GM18511 (cell line): ENCODE results near the gene CTNNA3.

Experiments
- ATAC-seq: cut with Tn5 transposase; IDR thresholded peaks from one replicate; pipeline ENCODE4 v1.9.1; 2021; ENCODE audit warnings: mild to moderate bottlenecking, moderate library complexity; ENCODE audit not compliant: unreplicated experiment

Gene CTNNA3

DNA sequence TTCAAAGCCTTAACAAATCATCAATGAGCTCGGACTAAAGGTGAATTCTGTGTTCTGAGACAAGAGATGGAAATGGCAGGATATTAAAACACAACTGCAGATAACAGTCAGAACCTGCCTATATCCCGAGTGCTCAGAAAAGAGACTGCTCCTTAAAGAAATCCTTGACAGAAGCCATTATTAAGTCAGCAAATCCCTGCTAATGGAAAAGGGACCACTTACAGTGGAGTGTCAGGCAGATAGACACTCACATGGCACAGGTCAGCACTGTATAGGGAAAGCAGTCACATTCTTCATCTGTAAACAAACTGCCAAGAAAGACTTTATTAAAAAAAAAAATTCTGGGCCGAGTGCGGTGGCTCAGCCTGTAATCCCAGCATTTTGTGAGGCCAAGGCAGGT is 917.6 kb downstream of the CTNNA3 start:
- no peak for ATAC-seq

DNA sequence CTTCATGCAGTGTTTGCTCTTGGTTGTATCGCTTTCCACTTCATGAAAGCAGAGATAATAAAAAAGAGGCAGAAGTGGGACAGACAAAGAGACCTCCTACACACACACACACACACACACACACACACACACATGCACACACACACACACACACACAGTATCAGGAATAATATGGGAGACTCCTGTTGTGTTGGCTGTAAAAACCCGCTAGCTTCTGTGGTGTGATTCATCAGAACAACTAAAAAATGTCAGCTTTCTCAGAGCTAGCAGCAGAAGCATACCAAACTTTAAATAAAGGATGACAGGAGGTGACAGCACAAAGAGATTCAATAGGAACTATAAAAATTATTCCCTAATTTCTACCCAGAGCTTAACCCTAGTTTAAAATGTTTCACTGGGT is 918.3 kb downstream of the CTNNA3 start:
- no peak for ATAC-seq

GRCh38 chr10:66773472-66773817 is 922.5 kb downstream of the CTNNA3 start:
- ATAC-seq = no peak

GRCh38 chr10:66772548-66773471 is 923.2 kb downstream of the CTNNA3 start:
- ATAC-seq = no peak

DNA sequence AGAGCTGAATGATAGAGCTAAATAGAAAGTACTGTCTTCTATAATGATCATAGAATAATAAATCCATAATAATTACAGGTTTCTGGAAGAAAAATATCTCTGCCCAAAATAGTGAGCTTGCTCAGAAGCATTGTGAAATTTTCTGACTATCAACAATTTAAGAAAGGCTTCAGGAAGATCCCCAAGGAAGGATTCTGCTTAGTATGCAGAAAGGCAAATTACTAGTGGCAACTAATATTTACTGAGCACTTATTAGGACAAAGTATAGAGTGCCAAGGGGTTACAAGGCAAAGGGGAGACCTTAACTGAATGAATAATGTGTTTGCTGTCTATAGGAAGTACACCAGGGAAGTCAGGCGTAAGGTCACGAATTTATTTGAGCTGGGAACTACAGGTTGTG is 928.3 kb downstream of the CTNNA3 start:
- ATAC-seq = no peak

DNA sequence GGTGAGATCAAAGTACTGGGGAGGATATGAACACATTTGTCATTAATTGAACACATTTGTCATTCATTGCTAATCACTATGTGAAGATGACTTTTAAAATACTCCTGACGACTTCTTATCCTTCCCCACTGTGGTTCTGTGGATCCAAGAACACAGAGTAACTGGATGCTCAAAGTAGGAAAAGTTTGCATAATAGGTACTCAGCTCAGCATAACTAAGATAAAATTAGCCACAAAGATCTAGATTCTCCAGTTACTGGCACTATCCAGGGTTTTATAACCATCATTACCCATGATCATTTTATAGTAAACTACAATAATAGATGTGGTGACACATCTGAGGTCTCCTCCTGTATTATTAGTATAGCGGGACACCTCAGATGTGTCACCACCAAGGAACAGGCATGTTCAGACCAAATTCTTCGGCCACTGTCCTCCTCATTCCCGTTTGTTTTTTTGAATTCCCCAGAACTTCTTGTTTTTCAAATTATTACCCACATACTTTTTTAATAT is 933.7 kb downstream of the CTNNA3 start:
- no peak for ATAC-seq

GRCh38 chr10:66760941-66761340 is 935.1 kb downstream of the CTNNA3 start:
- ATAC-seq = no peak

DNA sequence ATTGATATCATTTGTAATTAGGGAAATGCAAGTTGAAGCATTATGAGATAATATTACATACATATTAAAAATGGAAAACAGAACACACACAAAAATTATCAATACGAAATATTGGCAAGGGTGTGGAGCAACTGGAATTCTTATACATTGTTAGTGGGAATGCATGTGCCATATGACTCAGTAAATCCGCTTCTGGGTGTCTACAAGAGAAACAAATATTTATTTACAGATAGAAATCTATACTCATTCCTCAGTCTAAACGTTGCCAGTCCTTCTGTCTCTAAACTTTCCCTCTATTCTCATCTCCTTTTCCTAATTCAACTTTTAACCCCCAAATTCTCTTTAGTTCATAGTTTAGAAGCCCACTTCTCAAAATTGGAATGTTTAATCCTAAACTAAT is 940.5 kb downstream of the CTNNA3 start:
- ATAC-seq = no peak

GRCh38 chr10:66752714-66753113 is 943.3 kb downstream of the CTNNA3 start:
- ATAC-seq = no peak

DNA sequence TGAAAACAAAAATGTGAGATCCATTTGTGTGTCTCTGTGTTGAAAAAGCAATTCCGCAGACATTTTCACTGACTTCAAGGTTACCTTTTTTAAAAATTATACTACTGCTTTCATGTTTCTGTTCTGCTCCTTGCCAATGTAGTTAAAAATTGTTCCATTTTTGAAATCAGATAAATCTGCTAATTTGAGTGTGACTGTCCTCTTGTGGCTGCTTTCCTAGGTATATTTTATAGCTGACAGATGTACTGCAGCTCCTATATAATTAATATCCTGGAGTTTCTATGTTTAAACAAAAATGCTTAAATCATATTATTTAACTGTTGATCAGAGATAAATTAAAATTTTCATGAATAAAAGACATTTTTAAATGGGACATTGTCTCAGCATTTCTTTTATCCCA is 947.8 kb downstream of the CTNNA3 start:
- ATAC-seq = no peak

GRCh38 chr10:66747451-66747850 is 948.5 kb downstream of the CTNNA3 start:
- no peak for ATAC-seq

DNA sequence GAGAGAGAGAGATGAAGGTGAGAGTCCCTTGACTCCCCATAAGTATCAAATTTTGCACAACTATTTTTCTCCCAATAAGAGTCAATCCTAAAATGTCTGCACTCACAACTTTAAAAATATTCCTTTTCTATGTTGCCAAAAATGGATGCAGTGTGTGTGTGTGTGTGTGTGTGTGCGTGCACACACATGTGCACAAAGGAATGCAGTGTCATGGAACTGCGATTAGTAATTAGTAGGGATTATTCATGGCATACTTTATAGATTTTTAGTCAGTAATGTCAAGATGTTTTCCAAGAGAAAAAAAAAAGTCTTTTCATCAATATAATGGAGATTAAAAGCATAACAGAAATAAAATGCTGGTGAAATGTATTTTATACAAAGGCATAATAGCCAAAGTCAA is 949.3 kb downstream of the CTNNA3 start:
- no peak for ATAC-seq

DNA sequence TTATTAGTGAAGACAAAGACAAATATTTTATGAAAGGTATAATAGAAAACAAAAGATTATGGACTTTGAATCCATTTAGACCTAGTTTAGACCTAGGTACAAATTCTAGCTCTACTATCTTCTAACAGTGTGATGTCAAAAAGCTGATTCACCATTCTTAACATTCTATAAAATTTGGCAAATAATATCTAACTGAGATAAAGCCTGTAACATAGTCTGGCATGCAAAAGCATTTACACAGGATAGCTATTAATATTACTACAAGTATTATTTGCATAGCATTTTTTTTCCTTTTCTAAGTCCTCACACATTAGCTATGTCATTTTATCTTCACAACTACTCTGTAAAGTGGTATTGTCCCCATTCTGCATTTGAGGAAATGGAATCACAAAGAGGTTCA is 949.7 kb downstream of the CTNNA3 start:
- no peak for ATAC-seq

GRCh38 chr10:66744915-66745314 is 951.1 kb downstream of the CTNNA3 start:
- no peak for ATAC-seq

DNA sequence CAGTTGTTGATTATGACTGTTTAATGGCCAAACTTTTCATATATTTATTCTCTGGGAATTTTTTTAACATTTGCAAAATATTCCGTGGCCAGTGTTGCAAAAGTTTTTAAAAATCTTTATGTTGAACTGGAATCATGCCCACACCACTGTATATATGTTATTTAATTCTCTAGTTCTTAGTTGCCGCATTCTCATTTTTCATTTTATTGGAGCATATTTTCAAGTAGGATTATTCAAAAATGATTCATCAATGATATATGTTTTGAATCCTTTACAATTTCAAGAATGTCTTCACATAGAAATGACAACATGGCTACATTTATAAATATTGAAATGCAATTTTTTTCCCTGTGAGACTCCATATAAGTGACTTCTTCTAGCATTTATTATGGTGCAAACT is 958.8 kb downstream of the CTNNA3 start:
- no peak for ATAC-seq

GRCh38 chr10:66723608-66724400 is 972.2 kb downstream of the CTNNA3 start:
- ATAC-seq = no peak

GRCh38 chr10:66719483-66719882 is 976.5 kb downstream of the CTNNA3 start:
- ATAC-seq = no peak

DNA sequence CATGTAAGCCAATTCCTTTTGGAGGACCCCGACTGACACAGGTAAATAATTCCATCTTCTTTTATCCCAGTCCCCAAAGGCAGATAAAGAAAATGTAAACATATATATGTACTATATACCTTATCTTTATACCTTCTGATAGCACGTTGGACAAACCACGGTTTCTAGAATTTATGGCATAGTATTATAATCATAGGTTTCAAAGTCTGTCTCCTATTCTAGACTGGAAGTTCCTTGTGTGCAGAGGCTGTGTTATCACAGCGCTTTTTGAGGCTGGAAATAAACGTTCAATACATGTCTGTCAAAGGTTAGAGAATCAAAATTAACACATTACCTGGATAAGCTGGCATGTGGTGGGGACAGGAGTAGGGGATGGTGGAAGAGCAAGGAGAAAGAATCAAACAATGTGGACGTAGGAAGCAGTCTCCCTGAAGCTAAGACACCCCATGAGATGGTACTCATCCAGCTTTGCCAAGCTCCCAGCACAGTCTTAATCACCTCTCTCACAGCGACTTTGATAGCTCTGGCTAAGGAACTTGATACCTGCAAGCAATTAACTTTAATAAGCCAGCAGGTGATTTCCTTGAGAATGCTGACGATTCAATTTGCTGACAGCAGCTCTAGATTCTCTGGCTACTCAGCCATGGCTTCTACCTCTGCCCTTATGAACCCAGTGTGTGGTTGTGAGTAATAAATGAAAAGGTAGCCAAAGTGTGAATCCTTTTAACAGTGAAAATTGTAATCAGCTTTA is 978.6 kb downstream of the CTNNA3 start:
- no peak for ATAC-seq

GRCh38 chr10:66714741-66715140 is 981.3 kb downstream of the CTNNA3 start:
- no peak for ATAC-seq

DNA sequence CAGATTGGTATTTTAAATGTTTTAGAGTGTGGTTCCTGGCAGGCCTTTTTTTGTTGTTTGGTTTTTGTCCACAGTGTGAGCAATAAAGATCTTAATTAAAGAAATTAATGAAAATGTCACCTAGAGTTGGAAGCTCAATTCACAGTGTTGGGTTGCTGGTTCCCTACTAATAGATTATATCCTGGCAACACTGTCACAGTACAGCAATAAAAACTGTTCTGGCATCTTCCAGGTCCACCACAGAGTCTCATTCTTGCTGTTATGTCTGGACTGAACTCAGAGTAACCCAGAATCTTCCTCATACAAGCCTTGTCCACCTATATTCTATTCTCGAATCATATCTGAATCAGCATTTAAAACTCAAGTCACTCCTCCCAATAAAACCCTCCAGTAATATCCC is 982.6 kb downstream of the CTNNA3 start:
- no peak for ATAC-seq

- no peak for ATAC-seq
Observed at GRCh38 chr10:66698069-66698468, 997.9 kb downstream of the CTNNA3 start.
